B cell (primary cell): ENCODE results near the gene MCOLN1. TPM values are rescaled to one million over a fixed set of nuclear protein-coding genes. Genes with fewer than 3 reads are reported as not detected.

ENCODE experiments used
- ATAC-seq: fragments of 200-7000 bp; cut with Tn5 transposase; one replicate; pipeline ENCODE4 v1.10.0; 2021; ENCODE audit warnings: low read depth, mild to moderate bottlenecking, moderate number of reproducible peaks, moderate library complexity
- CTCF ChIA-PET: fragments of 350-600 bp; sonication (Branson Sonifier 250); formaldehyde crosslinking; loops from one replicate; lab custom pipeline; 2021; ENCODE audit warnings: antibody characterized with exemption, inconsistent platforms; lab: Charles Lee
- POLR2A ChIA-PET: fragments of 350-600 bp; sonication (Branson Sonifier 250); formaldehyde crosslinking; loops from one replicate; lab custom pipeline; 2021; ENCODE audit warnings: antibody characterized with exemption; lab: Charles Lee
- DNase-seq: peaks from one replicate; pipeline ENCODE4 v3.0.0; 2013
- H2AFZ ChIP-seq: 2 replicates; pipeline ENCODE4 v1.6.1; 2012; ENCODE audit warnings: mild to moderate bottlenecking, low read depth, low read length; ENCODE audit not compliant: insufficient read depth, poor library complexity, severe bottlenecking
- H3K27ac ChIP-seq, 2 donors: 1 replicate in 1 of 2; 2 replicates in 1 of 2; pipeline ENCODE4 v1.5.1; 2012 to 2013; ENCODE audit warnings: low read length in 2 of 2, mild to moderate bottlenecking in 2 of 2, moderate library complexity in 1 of 2
- H3K27me3 ChIP-seq, 4 experiments: fragments of 200-600 bp in 1 of 4; sonication (generic) in 1 of 4; replicated peaks in 1 of 4; 1 replicate in 2 of 4; 2 replicates in 2 of 4; pipeline versions ENCODE4 v1.6.1 to v1.7.0; 2013 to 2016; ENCODE audit warnings: low read length in 3 of 4, mild to moderate bottlenecking in 2 of 4, mixed read lengths in 1 of 4, moderate library complexity in 1 of 4; ENCODE audit not compliant: insufficient read depth in 4 of 4, control insufficient read depth in 3 of 4; ENCODE audit errors: control extremely low read depth in 1 of 4
- H3K36me3 ChIP-seq, 2 experiments: replicated peaks in 1 of 2; 1 replicate in 1 of 2; 2 replicates in 1 of 2; pipeline versions ENCODE4 v1.6.1 to v1.7.1; 2013; ENCODE audit warnings: low read length in 1 of 2; ENCODE audit not compliant: insufficient read depth in 2 of 2, control insufficient read depth in 1 of 2; ENCODE audit errors: control extremely low read depth in 1 of 2, extremely low read depth in 1 of 2
- H3K4me1 ChIP-seq, 2 donors: fragments of 200-600 bp in 1 of 2; sonication (generic) in 1 of 2; 1 replicate in 1 of 2; 2 replicates in 1 of 2; pipeline versions ENCODE4 v1.5.1 to v1.6.1; 2013 to 2017; ENCODE audit warnings: low read length in 2 of 2; ENCODE audit not compliant: control insufficient read depth in 2 of 2, insufficient read depth in 2 of 2
- H3K4me2 ChIP-seq: replicated peaks from 2 replicates; pipeline ENCODE3; 2012; ENCODE audit warnings: mild to moderate bottlenecking, low read depth, low read length; ENCODE audit not compliant: poor library complexity, severe bottlenecking
- H3K4me3 ChIP-seq, 5 experiments: fragments of 200-600 bp in 1 of 5; sonication (generic) in 1 of 5; 1 replicate in 3 of 5; 2 replicates in 2 of 5; pipeline versions ENCODE4 v1.5.1 to v1.7.0; 2011 to 2016; ENCODE audit warnings: low read length in 4 of 5, mild to moderate bottlenecking in 4 of 5, low read depth in 2 of 5, control low read depth in 1 of 5, moderate library complexity in 1 of 5; ENCODE audit not compliant: insufficient read depth in 1 of 5; ENCODE audit errors: control extremely low read depth in 1 of 5, extremely low read depth in 1 of 5
- H3K79me2 ChIP-seq: fragments of 200-600 bp; sonication (generic); one replicate; pipeline ENCODE4 v1.6.0; 2016; ENCODE audit warnings: low read length; ENCODE audit not compliant: control insufficient read depth, insufficient read depth
- H3K9ac ChIP-seq: fragments of 200-600 bp; sonication (generic); 2 replicates; pipeline ENCODE4 v1.6.1; 2017; ENCODE audit warnings: mild to moderate bottlenecking, low read length, moderate library complexity
- H3K9me3 ChIP-seq, 3 donors: one replicate each; pipeline versions ENCODE4 v1.6.1 to v1.7.1; 2013; ENCODE audit warnings: low read length in 2 of 3; ENCODE audit not compliant: control insufficient read depth in 2 of 3, insufficient read depth in 1 of 3; ENCODE audit errors: control extremely low read depth in 1 of 3
- H4K20me1 ChIP-seq: 2 replicates; pipeline ENCODE4 v1.6.0; 2012; ENCODE audit warnings: mild to moderate bottlenecking, low read length; ENCODE audit not compliant: insufficient read depth, control insufficient read depth, poor library complexity, severe bottlenecking
- H3K27ac Mint-ChIP-seq: one replicate; pipeline ENCODE4 v1.8.0; 2021; ENCODE audit warnings: mixed read lengths
- H3K27me3 Mint-ChIP-seq: one replicate; pipeline ENCODE4 v1.8.0; 2021; ENCODE audit warnings: mixed read lengths
- H3K4me1 Mint-ChIP-seq: one replicate; pipeline ENCODE4 v1.8.0; 2021; ENCODE audit warnings: mixed read lengths
- H3K4me3 Mint-ChIP-seq: one replicate; pipeline ENCODE4 v1.8.0; 2021; ENCODE audit warnings: mixed read lengths
- H3K9me3 Mint-ChIP-seq: one replicate; pipeline ENCODE4 v1.8.0; 2022; ENCODE audit warnings: mixed read lengths; ENCODE audit not compliant: insufficient read depth
- EZH2 ChIP-seq: IDR thresholded peaks from 2 replicates; pipeline ENCODE4 v1.6.1; 2012; ENCODE audit warnings: borderline replicate concordance, low read depth, mild to moderate bottlenecking, moderate library complexity, low read length; ENCODE audit not compliant: insufficient read depth, poor library complexity, severe bottlenecking
- WGBS: methylation state at CpG from one replicate; pipeline ENCODE4 v1.1.5; 2013; ENCODE audit warnings: missing lambda C conversion rate; ENCODE audit not compliant: insufficient coverage; 5-methylcytosine and 5-hydroxymethylcytosine counted together
- intact Hi-C: fragments of 100-400 bp; cut with micrococcal nuclease; formaldehyde crosslinking; loops from one replicate; pipeline ENCODE4 v1.10.0; 2022
- polyA plus RNA-seq: library from polyadenylated mRNA; depleted of rRNA; stranded (reverse); fragments of >200 nt; gene quantifications from 2 replicates; pipeline ENCODE4 v1.2.3, GENCODE V29; 2012
- total RNA-seq, 2 donors: library from RNA; stranded (reverse); fragments of 120-200 nt in 1 of 2; gene quantifications; 1 replicate in 1 of 2; 2 replicates in 1 of 2; pipeline versions ENCODE4 v1.2.3 to v1.2.4, GENCODE V29; 2013 to 2022
- TF ChIP-seq, protein P1 (sequence below): fragments of 200-600 bp; IDR thresholded peaks from one replicate; pipeline ENCODE4 v1.8.0; 2022; ENCODE audit warnings: antibody characterized with exemption, mild to moderate bottlenecking

Gene MCOLN1
- total and polyA plus RNA-seq, 2 donors (not counting 1 experiment from before 2014, with no cell fraction given), result 12.5 to 19.0 TPM

DNA sequence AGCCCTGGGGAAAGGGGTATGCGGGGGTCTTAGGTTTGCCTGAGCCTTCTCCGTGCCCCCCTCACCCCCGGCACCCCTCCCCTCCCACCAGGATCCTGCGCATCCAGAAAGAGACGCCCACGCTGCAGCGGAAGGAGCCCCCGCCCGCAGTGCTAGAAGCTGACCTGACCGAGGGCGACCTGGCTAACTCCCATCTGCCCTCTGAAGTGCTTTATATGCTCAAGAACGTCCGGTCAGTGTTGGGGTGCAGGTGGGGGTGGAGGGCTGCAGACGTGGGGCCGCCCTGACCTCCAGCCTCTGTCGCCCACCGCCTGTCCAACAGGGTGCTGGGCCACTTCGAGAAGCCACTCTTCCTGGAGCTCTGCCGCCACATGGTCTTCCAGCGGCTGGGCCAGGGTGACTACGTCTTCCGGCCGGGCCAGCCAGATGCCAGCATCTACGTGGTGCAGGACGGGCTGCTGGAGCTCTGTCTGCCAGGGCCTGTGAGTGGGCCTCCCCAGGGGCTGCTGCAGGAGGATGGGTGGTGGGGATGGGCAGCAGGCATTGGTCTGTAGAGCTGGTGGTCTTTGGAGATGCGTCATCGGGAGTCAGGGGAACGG lies 17.5 kb downstream of the MCOLN1 start:
- WGBS, result 95% methylated on average over 26 of the region's 28 CpGs
- no peak overlapping the region for H2AFZ ChIP-seq

More for the DNA sequence above, 17.5 kb downstream of the MCOLN1 start:
- Histone ChIP-seq H3K27ac (no peak overlapping the region), H3K36me3 (peaks cover 5 to 47% of the 10 kb centered on the region in 2 experiments), H3K9me3 (no peaks in the 10 kb centered on the region), H3K79me2 (peaks cover 10% of the 10 kb centered on the region), H3K9ac (no peak overlapping the region), H3K4me2 (no peak overlapping the region), H4K20me1 (no peaks in the 10 kb centered on the region), H3K27me3 (no peaks in the 10 kb centered on the region), H3K4me1 (peaks cover 10 to 29% of the 10 kb centered on the region in 2 donors), H3K4me3 (no peak overlapping the region)
- no peaks in the 10 kb centered on the region for H3K27me3 Mint-ChIP-seq
- H3K4me3 Mint-ChIP-seq, result no peak overlapping the region
- no peak for ATAC-seq
- H3K27ac Mint-ChIP-seq, result no peak overlapping the region
- ChIA-PET CTCF (no interaction called here), POLR2A (interaction anchor here (0.7 kb wide), 1 partner anchor 28 kb away, joined by 8 read pairs; no protein-coding TSS in a partner anchor)
- no peaks in the 10 kb centered on the region for H3K9me3 Mint-ChIP-seq
- intact Hi-C loops, result no loop called here
- DNase-seq, result no peak
- H3K4me1 Mint-ChIP-seq, result peaks cover 26% of the 10 kb centered on the region
- TF ChIP-seq, protein P1, sequence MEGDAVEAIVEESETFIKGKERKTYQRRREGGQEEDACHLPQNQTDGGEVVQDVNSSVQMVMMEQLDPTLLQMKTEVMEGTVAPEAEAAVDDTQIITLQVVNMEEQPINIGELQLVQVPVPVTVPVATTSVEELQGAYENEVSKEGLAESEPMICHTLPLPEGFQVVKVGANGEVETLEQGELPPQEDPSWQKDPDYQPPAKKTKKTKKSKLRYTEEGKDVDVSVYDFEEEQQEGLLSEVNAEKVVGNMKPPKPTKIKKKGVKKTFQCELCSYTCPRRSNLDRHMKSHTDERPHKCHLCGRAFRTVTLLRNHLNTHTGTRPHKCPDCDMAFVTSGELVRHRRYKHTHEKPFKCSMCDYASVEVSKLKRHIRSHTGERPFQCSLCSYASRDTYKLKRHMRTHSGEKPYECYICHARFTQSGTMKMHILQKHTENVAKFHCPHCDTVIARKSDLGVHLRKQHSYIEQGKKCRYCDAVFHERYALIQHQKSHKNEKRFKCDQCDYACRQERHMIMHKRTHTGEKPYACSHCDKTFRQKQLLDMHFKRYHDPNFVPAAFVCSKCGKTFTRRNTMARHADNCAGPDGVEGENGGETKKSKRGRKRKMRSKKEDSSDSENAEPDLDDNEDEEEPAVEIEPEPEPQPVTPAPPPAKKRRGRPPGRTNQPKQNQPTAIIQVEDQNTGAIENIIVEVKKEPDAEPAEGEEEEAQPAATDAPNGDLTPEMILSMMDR, result no peak
- TF ChIP-seq EZH2, result no peak
